HG02884 (cell line): ENCODE data around the gene ACVRL1.

ENCODE experiments used
- ATAC-seq: cut with Tn5 transposase; IDR thresholded peaks from one replicate; pipeline ENCODE4 v1.9.1; 2021; ENCODE audit warnings: mild to moderate bottlenecking, moderate library complexity; ENCODE audit not compliant: unreplicated experiment

ACVRL1 gene

DNA sequence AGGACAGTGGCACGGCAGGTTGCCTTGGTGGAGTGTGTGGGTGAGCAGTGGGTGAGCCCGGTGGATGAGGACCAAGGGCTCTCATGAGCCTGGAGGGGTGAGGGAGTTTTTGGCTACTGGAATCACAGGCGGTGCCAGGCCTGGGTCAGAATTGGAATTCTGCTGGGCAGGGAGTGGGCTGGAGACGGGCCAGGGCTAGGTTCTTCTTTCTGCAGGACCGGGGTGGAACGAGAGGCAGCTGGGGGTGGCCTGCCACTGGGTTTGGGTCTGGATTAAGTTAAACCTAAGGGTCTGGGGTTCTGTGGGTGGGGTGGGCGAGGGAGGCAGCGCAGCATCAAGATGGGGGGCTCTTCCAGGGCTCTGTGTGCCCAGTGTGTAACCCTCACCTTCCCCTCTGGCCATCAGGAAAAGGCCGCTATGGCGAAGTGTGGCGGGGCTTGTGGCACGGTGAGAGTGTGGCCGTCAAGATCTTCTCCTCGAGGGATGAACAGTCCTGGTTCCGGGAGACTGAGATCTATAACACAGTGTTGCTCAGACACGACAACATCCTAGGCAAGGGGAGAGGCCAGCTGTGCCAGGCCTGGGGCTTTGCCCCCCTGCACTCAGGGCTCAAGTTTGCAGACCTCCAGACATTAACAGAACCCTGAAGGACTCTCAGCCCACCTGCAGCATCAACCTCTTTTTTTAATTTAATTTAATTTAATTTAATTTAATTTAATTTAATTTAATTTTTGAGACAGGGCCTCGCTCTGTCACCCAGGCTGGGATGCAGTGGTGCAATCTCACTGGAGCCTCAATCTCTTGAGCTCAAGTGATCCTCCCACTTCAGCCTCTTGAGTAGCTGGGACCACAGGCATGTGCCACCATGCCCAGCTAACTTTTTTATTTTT is 7.0 kb downstream of the ACVRL1 start:
- no peak for ATAC-seq

DNA sequence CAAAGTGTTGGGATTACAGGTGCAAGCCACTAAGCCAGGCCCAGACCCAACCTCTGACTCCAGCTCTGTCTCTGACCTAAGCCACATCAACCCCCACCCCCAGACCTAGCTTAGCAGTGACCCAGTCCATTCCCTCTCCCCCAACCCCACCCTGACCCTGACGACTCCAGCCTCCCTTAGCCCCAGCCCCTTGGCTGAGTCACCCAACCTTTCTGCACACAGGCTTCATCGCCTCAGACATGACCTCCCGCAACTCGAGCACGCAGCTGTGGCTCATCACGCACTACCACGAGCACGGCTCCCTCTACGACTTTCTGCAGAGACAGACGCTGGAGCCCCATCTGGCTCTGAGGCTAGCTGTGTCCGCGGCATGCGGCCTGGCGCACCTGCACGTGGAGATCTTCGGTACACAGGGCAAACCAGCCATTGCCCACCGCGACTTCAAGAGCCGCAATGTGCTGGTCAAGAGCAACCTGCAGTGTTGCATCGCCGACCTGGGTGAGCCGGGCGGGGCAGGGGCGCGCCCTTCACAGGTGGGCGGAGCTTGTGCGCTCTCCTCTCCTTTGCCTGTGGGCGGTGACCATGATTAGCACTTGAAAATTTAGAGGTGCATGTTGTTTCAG is 7.8 kb downstream of the ACVRL1 start:
- no peak for ATAC-seq

DNA sequence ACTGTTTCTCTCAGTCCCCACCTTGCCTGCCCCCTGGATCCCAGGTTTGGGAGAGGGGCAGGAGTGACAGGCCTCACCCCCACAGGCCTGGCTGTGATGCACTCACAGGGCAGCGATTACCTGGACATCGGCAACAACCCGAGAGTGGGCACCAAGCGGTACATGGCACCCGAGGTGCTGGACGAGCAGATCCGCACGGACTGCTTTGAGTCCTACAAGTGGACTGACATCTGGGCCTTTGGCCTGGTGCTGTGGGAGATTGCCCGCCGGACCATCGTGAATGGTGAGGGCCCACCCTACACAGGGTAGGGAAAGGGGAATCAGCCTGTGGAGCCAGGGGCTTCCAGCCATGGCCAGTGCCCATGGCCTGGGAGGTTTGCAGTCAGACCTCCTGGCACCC is 8.6 kb downstream of the ACVRL1 start:
- no peak for ATAC-seq

DNA sequence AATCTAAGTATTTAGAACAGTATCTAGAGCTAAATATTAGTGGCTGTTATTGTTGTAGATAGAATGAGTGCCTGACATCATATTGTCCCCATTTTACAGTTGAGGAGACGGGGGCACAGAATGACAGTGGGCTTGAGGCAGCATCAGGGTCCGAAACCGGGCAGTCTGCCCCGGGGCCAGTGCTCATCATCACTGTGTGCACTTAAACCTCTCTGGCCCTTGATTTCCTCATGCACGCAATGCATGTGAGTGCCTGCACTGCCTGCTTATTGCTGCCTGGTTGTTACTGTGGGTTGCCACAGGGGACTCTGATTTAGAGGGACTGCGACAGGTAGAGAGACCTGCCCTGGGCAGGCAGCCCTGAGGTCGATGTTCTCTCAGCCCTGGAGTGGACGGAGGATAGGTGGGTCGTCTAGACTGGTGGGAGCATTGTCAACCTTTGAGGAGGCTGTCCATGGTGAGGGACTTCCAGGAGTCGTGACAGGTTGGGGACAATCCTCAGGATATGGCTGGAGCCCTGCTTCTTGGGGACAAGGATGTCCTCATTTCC is 9.8 kb downstream of the ACVRL1 start:
- no peak for ATAC-seq

DNA sequence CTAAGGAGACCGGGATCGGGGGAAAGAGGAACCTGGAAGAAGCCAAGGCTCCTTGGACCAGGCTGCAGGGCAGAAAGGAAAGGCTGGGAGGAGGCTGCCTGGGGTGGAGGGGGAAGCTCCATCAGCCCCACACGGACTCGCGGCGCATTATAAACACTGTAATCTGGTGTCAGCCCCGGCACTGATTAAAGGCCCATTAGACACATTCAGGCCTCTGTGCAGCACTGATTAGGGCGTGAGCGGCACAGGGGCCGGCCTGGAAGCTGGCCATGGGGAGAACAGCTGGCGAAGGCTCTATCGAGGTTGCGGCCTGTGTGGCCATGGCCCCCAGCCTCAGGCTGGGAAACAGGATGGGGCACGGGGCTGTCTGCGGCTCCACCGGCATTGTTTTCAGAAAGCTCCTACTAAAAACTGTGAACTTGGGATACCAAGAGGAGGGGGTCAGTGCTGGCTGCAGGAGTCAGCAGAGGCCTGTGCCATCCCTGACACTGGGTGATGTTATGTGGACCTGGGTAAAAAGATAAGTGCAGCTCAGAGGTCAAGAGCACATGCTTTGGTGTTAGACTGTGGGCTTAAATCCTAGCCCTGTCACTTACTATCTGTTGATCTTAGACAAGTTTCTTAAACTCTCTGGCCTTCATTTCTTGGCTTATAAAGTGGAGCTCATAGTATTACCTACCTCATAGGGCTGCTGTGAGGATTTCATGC is 10.6 kb downstream of the ACVRL1 start:
- ATAC-seq, result no peak

DNA sequence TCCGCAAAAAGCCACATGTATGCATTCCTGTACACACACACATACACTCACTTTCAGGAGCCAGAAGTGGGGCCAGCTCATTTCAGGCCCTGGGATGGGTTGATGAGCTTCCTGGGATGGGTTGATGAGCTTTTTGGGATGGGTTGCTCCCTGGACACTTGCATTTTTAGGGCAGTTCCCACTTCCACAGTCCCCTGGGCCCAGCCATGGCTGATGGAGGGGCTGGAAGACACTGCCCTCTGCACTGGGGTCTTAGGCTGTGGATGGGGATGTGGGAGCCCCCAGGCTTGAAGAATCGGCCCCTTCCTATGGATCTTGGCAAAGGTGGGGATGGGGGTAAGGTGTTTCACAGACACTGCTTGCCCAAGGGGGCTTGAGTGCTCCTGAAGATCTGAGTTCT is 12.7 kb downstream of the ACVRL1 start:
- no peak for ATAC-seq

DNA sequence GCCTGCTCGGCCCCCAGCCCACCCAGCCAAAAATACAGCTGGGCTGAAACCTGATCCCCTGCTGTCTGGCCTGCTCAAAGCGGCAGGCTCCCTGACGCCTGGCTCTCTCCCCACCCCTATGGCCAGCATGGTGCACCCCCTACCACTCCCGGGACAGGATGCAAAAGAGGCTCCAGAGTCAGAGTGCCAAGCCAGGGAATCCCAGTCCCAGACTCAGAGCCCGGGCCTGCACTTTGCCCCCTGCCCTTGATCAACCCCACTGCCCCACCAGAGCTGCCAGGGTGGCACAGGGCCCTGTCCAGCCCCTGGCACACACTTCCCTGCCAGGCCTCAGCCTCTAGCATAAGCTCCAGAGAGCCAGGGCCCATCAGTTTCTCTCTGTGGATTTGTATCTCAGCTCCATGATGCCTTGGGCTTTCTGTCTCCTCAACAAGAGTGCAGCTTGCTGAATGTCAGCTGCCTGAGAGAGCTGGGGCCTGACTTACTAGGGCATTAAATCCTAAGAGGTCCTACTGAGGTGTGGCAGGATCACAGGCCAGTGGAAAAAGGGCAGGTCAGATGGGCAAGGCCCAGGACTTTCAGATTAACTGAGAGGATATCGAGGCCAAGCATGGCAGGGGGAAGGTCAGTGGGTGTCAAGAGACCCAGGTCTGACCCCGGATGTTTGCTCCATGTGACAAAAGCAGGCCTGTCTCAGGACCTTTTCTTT is 13.9 kb downstream of the ACVRL1 start:
- ATAC-seq, result no peak

DNA sequence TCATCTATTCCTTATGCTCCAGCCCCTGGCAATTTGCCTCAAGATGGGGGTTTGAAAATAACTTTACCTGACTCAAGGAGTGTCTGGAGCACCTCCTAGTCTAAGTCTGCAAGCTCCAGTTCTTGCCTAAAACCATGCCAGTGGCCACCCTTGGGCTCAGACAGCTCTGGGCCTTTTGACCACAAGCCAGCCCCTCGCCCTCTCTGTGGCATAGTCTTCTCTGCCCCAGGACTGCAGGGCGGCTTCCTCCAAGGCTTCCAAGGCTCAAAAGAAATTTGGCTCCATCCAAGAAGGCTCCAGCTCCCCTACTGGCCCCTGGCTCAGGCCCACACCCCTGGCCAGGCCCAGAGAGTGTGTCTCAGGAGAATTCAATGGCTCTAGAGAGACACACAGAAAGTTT is 14.8 kb downstream of the ACVRL1 start:
- ATAC-seq, result no peak

DNA sequence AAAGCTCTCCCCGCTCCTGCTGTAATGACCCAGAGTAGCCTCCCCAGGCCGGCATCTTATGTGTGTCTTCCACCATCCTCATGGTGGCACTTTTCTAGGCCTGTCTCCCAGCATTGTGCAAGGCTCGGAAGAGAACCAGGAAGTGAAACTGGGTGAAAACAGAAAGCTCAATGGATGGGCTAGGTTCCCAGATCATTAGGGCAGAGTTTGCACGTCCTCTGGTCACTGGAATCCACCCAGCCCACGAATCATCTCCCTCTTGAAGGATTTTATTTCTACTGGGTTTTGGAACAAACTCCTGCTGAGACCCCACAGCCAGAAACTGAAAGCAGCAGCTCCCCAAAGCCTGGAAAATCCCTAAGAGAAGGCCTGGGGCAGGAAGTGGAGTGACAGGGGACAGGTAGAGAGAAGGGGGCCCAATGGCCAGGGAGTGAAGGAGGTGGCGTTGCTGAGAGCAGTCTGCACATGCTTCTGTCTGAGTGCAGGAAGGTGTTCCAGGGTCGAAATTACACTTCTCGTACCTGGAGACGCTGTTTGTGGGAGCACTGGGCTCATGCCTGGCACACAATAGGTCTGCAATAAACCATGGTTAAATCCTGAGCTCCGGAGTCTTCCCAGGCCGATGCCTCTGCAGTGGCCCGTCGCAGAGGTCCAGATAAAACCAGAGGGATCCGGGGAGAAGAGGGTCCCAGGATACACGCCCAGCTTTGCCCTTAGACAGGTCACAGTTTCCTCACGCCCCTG is 15.6 kb downstream of the ACVRL1 start:
- no peak for ATAC-seq

DNA sequence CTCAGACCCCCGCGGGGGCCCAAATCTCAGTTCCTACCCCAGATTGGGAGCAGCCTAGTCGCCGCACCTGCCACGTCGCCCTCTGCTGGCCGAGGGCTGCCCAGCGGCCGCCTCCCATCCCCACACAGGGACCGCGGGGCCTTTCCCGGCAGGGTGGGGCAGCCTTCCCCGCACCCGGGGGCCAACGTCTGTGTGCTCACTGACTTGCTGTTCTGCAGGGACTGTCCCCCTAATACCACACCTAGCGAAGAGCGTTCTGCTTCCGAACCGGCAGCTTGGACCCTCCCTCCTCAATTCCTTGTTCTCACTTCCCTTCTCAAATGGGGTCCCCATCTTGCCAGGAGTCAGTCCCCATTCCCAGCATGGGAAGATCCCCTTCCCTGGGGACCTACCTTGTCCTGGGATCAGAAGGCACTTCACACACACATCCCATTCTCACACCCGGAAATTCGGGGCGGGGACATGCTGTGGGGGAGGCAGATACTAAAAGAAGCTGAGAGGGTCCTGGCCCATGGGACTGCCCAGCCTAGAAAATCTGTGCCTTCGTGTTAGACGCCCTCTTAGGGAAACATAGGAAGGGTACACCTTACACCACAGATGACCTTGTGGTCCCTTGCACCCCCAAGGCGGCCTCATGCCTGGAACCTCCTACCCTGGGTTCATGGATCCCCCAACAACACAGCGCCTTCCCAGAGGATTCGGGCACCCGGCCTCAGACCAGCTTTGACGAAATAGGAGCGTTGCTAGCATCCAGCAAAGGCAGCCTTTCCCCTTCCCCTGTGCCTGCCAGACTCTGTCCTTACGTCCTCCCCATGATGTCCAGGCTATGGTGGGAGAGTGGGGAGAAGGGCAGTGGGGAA is 16.4 kb downstream of the ACVRL1 start:
- no peak for ATAC-seq

DNA sequence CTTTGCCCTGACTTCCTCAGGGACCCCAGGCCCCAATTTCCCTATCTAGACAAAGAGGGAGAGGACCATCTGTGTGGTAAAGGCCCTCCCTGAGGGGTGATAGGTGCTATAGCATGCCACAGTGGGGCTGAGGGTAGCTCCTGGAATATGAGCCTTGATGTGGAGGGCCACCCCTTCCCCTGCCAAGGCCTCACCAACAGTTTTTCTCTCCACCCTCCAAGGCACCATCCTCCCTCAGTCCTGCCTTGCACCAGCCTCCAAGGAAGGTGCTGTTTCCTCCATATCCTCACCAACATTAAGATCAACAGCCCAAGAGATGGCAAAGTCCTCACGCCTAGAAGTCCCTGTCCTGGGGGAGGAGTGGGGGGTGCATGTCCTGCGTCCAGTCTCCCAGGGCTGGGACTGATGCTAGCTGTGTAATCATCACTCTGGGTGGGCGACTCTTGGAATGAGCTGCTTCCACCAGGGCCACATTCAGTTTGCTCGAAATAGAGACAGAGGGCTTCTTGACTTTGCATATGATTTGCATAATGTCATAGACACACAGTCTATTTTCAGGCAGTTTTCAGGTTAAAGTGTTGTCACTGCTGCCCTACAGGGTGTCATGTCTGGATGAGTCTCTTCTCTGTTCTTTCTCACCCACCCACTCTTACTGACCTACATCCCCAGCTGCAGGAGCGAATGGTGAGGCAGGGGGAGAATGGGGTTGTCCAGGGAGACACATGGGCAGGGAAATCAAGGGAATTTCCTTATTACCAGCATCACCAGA is 17.4 kb downstream of the ACVRL1 start:
- ATAC-seq, result no peak

DNA sequence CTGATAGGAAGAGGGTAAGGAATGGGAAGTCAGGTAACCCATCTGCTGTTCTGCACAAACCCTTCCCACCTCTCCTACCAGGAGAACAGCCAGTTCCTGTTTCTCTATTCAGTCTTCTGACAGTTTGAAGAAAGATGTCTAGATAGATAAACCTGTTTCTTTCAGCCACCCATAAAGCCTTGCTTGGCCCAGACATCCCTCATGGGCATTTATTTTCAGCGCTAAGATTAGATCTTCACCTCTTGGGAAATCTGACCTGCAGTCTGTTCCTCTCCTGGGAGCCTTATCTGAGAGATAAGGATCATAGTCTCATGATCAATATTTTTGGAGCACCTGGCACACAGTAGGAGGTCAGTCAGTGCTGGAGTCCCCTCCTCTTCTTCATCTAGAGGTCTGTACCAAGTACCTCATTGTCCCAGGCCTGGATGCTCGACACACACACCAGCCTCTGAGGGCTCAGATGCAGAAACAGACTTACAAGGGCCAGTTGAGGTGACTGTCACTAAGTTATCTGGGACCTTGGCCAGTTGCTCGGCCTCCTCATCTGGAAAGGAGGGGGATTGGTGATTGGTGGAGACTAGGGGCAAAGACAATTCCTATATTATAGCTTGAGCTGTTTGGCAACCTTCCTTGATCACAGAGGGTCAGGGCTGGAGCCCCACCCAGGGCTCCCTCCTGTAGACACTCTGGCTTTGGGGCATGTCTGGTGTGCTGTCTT is 18.2 kb downstream of the ACVRL1 start:
- ATAC-seq, result no peak

DNA sequence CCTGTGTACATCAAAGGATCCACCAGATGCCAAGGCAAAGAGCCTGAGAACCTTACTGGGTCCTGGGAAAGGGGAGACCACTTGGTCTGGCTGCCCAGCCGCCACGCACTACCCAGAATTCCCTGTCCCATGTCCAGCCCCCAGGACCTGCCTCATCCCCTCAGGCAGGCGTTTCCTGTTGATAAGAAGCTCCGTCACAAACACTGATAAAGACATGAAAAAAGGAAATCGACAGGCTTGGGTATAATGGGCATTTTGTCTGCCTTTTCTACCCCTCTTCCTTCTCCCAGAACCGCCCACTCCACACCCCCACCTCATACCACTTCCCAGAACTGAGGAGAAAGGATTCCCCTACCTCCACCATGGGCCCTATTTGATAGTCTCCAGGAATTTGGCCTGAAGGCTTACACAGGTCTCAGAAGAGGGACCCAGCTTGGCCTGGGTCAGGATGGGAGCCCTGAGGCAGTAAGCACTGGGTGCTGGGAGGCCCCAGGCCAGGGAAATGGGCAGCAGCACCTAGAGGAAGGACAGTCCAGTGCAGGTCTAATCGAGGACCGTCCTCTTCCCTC is 18.8 kb downstream of the ACVRL1 start:
- no peak for ATAC-seq

DNA sequence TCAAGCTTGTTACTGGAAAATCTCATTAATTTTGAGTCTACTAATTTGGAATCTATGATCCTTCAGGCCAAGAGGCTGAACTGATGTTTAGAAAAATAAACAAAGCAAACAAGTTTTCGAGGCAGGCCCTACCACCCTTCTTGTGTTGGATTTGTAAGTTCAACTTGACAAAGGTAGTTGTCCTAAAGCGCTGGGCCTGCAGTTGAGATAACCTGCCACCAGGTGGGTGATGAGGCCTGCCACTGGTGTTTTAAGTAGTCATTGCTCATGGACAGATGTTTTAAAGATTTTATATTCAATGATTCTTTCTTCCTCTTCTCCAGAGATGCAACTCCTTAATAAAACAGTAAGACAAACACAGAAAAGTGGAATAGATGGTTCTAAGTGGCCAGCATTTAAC is 19.4 kb downstream of the ACVRL1 start:
- ATAC-seq, result no peak

DNA sequence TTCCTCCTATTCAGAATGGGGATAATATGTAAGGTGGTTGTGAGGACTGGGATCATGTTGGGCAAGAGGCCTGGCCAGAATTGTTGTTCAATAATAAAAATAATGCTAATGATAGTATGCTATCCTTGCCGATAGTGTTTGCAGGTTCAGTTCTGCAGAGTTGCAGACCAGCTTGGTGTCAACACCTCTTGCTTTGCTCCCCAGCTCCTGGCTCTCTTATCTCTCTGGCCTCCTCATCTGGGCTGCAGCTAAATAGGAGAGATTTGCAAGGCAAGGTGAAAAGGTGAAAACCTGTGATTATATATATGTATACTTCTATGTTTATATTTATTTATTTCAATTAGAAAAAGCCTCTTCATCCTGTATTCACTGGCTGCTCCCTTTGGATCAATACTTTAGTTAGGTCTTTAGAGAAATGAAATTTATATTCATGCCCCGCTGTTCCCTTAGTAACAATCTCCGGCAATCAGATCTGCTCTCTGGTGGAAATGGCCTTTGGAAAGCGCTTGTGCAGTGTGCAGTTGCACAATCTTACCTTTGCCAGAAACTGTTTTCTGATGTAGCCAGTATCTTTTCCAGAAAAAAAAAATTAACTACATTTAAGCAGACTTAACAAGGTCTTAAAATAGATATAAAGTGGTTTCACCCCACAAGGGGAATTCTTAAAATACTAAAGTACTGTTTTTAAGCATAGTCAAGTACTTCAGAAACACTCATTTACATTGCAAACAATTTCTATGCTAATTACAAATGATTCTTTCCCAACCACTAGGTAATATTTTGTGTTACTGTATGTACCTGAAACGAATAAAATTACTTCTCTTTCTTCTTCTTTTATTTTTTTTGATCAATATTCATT is 25.1 kb downstream of the ACVRL1 start:
- no peak for ATAC-seq

DNA sequence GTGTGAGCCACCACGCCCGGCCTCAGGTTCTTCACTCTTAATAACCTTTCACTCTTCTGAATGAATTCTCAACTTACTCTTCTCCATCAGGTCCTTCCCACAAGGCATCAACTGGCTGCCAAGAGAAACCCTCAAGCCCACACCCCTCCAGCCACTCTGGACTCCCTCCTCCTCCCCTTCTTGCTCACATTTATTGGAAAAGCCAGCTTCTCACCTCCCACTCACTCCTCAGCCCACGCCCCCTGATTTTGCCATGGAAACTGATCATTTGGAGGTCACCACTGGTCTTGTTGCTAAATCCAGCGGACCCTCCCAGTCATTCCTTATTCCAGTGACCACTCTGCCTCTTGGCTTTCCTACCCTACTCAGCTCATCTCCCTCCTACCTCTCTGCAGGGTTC is 26.8 kb downstream of the ACVRL1 start:
- no peak for ATAC-seq

DNA sequence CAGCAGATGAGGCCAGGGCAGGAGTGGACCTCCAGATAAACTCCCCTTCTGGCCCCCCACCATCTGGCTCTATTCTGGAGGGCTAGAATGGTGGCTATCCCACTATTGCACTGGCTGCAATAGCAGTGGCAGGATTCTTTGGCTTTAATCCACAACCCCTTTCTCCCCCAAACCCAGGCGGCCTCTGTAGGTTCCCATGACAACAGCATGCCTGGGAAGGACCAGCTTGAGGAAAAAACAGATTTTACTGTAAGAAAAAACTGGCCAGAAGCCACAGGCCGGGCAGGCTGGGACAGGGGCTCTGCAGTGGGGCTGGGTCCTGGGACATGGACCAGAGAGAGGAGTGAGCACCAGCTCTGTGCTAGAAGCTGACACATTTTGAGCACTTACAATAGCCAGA is 30.6 kb downstream of the ACVRL1 start:
- ATAC-seq, result no peak
